Measurements from ENCODE around the gene UNKL.

UNKL gene

GRCh38 chr16:1336619-1337018 is 77.9 kb downstream of the UNKL start:
- Histone ChIP-seq H3K36me3 (ENCODE audit: control insufficient read depth in 2 of 2, insufficient read depth in 1 of 2, low read length in 2 of 2) (no peaks in the 10 kb centered on the region), H3K4me3 (ENCODE audit: low read depth, low read length) (no peak overlapping the region), H3K9me3 (ENCODE audit: control insufficient read depth, insufficient read depth, low read depth, low read length) (no peaks in the 10 kb centered on the region), H3K27ac (ENCODE audit: extremely low read depth, low read depth, low read length) (no peak overlapping the region), H3K4me1 (ENCODE audit: control insufficient read depth, insufficient read depth, low read length) (peaks cover 2% of the 10 kb centered on the region; the same call in 1 of the 2 replicates)
- CTCF ChIA-PET, result no interaction called here
- TF ChIP-seq SETDB1 (IDR thresholded peaks at IDR 0.05; ENCODE audit: insufficient read length, low read length) (no peak), EGR2 (tag by site-specific recombination; IDR thresholded peaks at IDR 0.05; ENCODE audit: low read depth) (0 out of 2 replicates have a peak, but pooled peaks have one; percentile 14), ZNF513 (tag by site-specific recombination; IDR thresholded peaks at IDR 0.05) (no peak), ZFHX2 (tag by site-specific recombination; conservative IDR thresholded peaks at IDR 0.05) (peak; percentile 54), ZIC2 (tag by site-specific recombination; IDR thresholded peaks at IDR 0.05) (peak; percentile 9; the same call in 1 of the 2 replicates), ZNF266 (tag by site-specific recombination; IDR thresholded peaks at IDR 0.05; ENCODE audit: low read depth) (no peak), ZNF16 (tag by site-specific recombination; IDR thresholded peaks at IDR 0.05; ENCODE audit: low read depth) (no peak), HIC1 (tag by site-specific recombination; IDR thresholded peaks at IDR 0.05) (peak; percentile 36; the same call in 1 of the 2 replicates), ZNF501 (tag by site-specific recombination; IDR thresholded peaks at IDR 0.05) (no peak), PRDM4 (tag by site-specific recombination; IDR thresholded peaks at IDR 0.05) (no peak), ZNF610 (tag by site-specific recombination; IDR thresholded peaks at IDR 0.05; ENCODE audit: borderline replicate concordance) (no peak), HOXC10 (CRISPR knock-in tag; IDR thresholded peaks at IDR 0.05) (no peak)
- POLR2A ChIA-PET, result interaction anchor here (1.0 kb wide), 1 partner anchor 10 kb away, joined by 3 read pairs; no protein-coding TSS in a partner anchor

- ChIA-PET CTCF (interaction anchor here (0.6 kb wide), 1 partner anchor 394 kb away, joined by 3 read pairs; no protein-coding TSS in a partner anchor), POLR2A (interaction anchor here (1.0 kb wide), 1 partner anchor 11 kb away, joined by 3 read pairs; no protein-coding TSS in a partner anchor)
- Histone ChIP-seq H3K4me1 (ENCODE audit: control insufficient read depth, insufficient read depth, low read length) (peaks cover 2% of the 10 kb centered on the region; the same call in 1 of the 2 replicates), H3K27ac (ENCODE audit: extremely low read depth, low read depth, low read length) (no peak overlapping the region), H3K9me3 (ENCODE audit: control insufficient read depth, insufficient read depth, low read depth, low read length) (no peaks in the 10 kb centered on the region), H3K4me3 (ENCODE audit: low read depth, low read length) (no peak overlapping the region), H3K36me3 (ENCODE audit: control insufficient read depth in 2 of 2, insufficient read depth in 1 of 2, low read length in 2 of 2) (no peaks in the 10 kb centered on the region)
- TF ChIP-seq ZNF398 (tag by site-specific recombination; IDR thresholded peaks at IDR 0.05), result no peak
- TF ChIP-seq ZNF132 (tag by site-specific recombination; IDR thresholded peaks at IDR 0.05; ENCODE audit: borderline replicate concordance), result no peak
- no peak for TF ChIP-seq HIC1 (tag by site-specific recombination; IDR thresholded peaks at IDR 0.05)
- peak; percentile 57; the same call in 1 of the 2 replicates for TF ChIP-seq CTCF (tag by site-specific recombination; IDR thresholded peaks at IDR 0.05)
- no peak for TF ChIP-seq IKZF3 (tag by site-specific recombination; IDR thresholded peaks at IDR 0.05)
- TF ChIP-seq ZNF341 (tag by site-specific recombination; IDR thresholded peaks at IDR 0.05; ENCODE audit: low read depth), result peak; percentile 38; the same call in 1 of the 2 replicates
Measured at GRCh38 chr16:1335996-1336395, 78.5 kb downstream of the UNKL start.
